ENCODE measurements around the gene HSFX2.
"Not testable (repeated sequence)": the region's sequence is repeated elsewhere in the genome, so short reads cannot be mapped to it uniquely, and the experiment has no call there.

Gene HSFX2

GRCh38 chrX:149595214-149595613 lies at the start of gene HSFX2:
Gene HSFX2, minus strand, starts transcription at chrX:149595314. Its CDS starts 614 bp downstream, at chrX:149594700.
- not testable (repeated sequence) for DNase-seq

GRCh38 chrX:149643496-149643895 lies 48.4 kb upstream of the HSFX2 start:
- no peak for DNase-seq

GRCh38 chrX:149641835-149642234 lies 46.7 kb upstream of the HSFX2 start:
- DNase-seq, result no peak

GRCh38 chrX:149641432-149641831 lies 46.3 kb upstream of the HSFX2 start:
- DNase-seq, result no peak

GRCh38 chrX:149639568-149639967 lies 44.5 kb upstream of the HSFX2 start:
- DNase-seq, result no peak

- DNase-seq, result no peak
Measured at GRCh38 chrX:149638860-149639259, 43.7 kb upstream of the HSFX2 start.

- no peak for DNase-seq
Measured at GRCh38 chrX:149633511-149633910, 38.4 kb upstream of the HSFX2 start.

GRCh38 chrX:149631234-149632165 lies 36.4 kb upstream of the HSFX2 start, which contains the start of gene TMEM185A:
Gene TMEM185A, minus strand, starts transcription at chrX:149631792. Its CDS starts 212 bp downstream, at chrX:149631580.
- peak in 45 of 56 donors; percentile 2 to 71 (median 30) for DNase-seq

GRCh38 chrX:149630681-149631233 lies 35.6 kb upstream of the HSFX2 start:
- peak in 2 of 56 donors; percentile 6 to 22 for DNase-seq

- DNase-seq, result no peak
Measured at GRCh38 chrX:149629730-149630387, 34.7 kb upstream of the HSFX2 start.

- no peak for DNase-seq
Measured at GRCh38 chrX:149628768-149629167, 33.7 kb upstream of the HSFX2 start.

- DNase-seq, result no peak
Measured at GRCh38 chrX:149628280-149628679, 33.2 kb upstream of the HSFX2 start.

- not testable (repeated sequence) for DNase-seq
Measured at GRCh38 chrX:149626829-149627228, 31.7 kb upstream of the HSFX2 start.

- DNase-seq, result not testable (repeated sequence)
Measured at GRCh38 chrX:149619662-149620061, 24.5 kb upstream of the HSFX2 start.

- DNase-seq, result no peak
Measured at GRCh38 chrX:149618871-149619270, 23.8 kb upstream of the HSFX2 start.

GRCh38 chrX:149611623-149612175 lies 16.6 kb upstream of the HSFX2 start:
- no peak for DNase-seq

- DNase-seq, result no peak
Measured at GRCh38 chrX:149610511-149610910, 15.4 kb upstream of the HSFX2 start.

GRCh38 chrX:149607699-149608098 lies 12.6 kb upstream of the HSFX2 start:
- DNase-seq, result no peak

GRCh38 chrX:149605248-149605885 lies 10.3 kb upstream of the HSFX2 start:
- DNase-seq, result not testable (repeated sequence)

GRCh38 chrX:149598603-149599002 lies 3.5 kb upstream of the HSFX2 start:
- DNase-seq, result not testable (repeated sequence)

GRCh38 chrX:149595943-149596342 lies 829 bp upstream of the HSFX2 start:
- DNase-seq, result not testable (repeated sequence)

Measured in amygdala (tissue), 56 donors.